ENCODE measurements around the gene KMT2B.

Gene KMT2B

DNA sequence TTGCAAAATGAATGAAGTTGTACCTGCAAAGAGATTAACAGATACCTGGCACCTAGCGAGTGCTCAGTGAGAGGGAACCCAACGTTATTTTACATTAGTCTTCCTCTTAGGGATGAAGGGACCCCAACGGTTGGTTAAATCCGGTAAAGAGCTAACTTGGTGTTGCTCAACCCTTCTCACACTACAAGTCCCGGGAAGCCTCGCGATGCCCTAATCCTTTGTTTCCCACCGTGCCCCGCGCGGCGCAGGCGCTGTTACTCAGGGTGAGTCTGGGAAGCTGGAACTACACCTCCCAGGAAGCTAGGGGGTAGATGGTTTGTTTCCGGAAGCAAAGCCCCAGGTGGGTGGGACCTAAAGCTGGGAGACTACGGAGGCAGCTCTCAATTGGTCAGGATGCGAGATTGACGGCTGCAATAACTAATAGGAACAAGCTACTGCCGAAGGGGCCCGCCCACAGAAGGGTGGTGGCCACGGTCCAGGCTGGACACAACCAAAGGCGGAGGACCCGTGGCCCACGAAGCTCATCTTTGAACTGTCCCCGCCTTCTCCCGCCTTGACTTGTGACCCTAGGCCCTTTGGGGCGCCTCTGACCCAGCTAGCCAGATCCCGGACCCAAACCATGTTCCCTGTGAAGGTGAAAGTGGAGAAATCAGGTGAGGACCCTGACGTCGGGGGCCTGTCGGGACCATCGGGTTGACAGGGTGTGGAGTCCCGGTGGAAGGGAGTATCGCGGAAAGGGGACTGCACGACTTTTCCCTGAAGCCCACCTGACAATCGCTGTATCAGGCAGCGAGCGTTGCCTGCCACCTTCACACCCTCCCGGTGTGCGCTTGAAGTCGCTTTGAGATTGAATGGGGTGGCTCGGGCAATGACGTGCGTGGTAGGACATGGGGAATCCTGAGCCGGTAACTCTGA lies 30.6 kb downstream of the KMT2B start, which contains the start of gene LIN37 (continued):
- TF ChIP-seq ZNF843 (tag by site-specific recombination; IDR thresholded peaks at IDR 0.05) (peak; percentile 44; the same call in 1 of the 2 replicates), EGR2 (tag by site-specific recombination; IDR thresholded peaks at IDR 0.05; ENCODE audit: low read depth) (peak; percentile 57), OVOL3 (tag by site-specific recombination; IDR thresholded peaks at IDR 0.05) (0 out of 2 replicates have a peak, but pooled peaks have one; percentile 26), ZBTB20 (tag by site-specific recombination; IDR thresholded peaks at IDR 0.05) (peak; percentile 47; the same call in 1 of the 2 replicates), TRIM28 (IDR thresholded peaks at IDR 0.05; ENCODE audit: borderline replicate concordance, low read length) (0 out of 2 replicates have a peak, but pooled peaks have one; percentile 28), ZNF658 (tag by site-specific recombination; IDR thresholded peaks at IDR 0.05) (no peak), ZNF776 (tag by site-specific recombination; IDR thresholded peaks at IDR 0.05; ENCODE audit: borderline replicate concordance) (no peak), SCRT1 (tag by site-specific recombination; IDR thresholded peaks at IDR 0.05; ENCODE audit: borderline replicate concordance) (no peak), ZFHX2 (tag by site-specific recombination; conservative IDR thresholded peaks at IDR 0.05) (peak; percentile 77), ZNF707 (tag by site-specific recombination; IDR thresholded peaks at IDR 0.05) (no peak), ZNF184 (tag by site-specific recombination; IDR thresholded peaks at IDR 0.05) (no peak), ZNF140 (tag by site-specific recombination; IDR thresholded peaks at IDR 0.05) (no peak), ZNF830 (tag by site-specific recombination; IDR thresholded peaks at IDR 0.05; ENCODE audit: low read depth) (no peak), KLF7 (tag by site-specific recombination; IDR thresholded peaks at IDR 0.05; ENCODE audit: borderline replicate concordance) (peak; percentile 84; the same call in 1 of the 2 replicates), ZNF138 (tag by site-specific recombination; IDR thresholded peaks at IDR 0.05; ENCODE audit: borderline replicate concordance) (no peak), ZNF530 (tag by site-specific recombination; IDR thresholded peaks at IDR 0.05; ENCODE audit: low read depth) (no peak), ZNF223 (tag by site-specific recombination; IDR thresholded peaks at IDR 0.05) (no peak), ZNF266 (tag by site-specific recombination; IDR thresholded peaks at IDR 0.05; ENCODE audit: low read depth) (no peak), ZNF837 (tag by site-specific recombination; IDR thresholded peaks at IDR 0.05) (no peak), SALL2 (tag by site-specific recombination; IDR thresholded peaks at IDR 0.05; ENCODE audit: borderline replicate concordance) (no peak), FEZF1 (tag by site-specific recombination; IDR thresholded peaks at IDR 0.05) (no peak), ZNF645 (tag by site-specific recombination; IDR thresholded peaks at IDR 0.05) (no peak), ZBTB1 (tag by site-specific recombination; IDR thresholded peaks at IDR 0.05) (no peak), MZF1 (tag by site-specific recombination; IDR thresholded peaks at IDR 0.05; ENCODE audit: borderline replicate concordance) (no peak), ZNF157 (tag by site-specific recombination; IDR thresholded peaks at IDR 0.05) (no peak), ZNF433 (tag by site-specific recombination; IDR thresholded peaks at IDR 0.05; ENCODE audit: low read depth) (no peak), ZFP37 (tag by site-specific recombination; IDR thresholded peaks at IDR 0.05) (no peak; the same call in 1 of the 2 replicates), ZNF10 (tag by site-specific recombination; IDR thresholded peaks at IDR 0.05) (peak; percentile 93), ZFP3 (tag by site-specific recombination; IDR thresholded peaks at IDR 0.05; ENCODE audit: low read depth) (no peak), SP7 (tag by site-specific recombination; IDR thresholded peaks at IDR 0.05) (peak; percentile 54)
- TF ChIP-seq, protein P1, sequence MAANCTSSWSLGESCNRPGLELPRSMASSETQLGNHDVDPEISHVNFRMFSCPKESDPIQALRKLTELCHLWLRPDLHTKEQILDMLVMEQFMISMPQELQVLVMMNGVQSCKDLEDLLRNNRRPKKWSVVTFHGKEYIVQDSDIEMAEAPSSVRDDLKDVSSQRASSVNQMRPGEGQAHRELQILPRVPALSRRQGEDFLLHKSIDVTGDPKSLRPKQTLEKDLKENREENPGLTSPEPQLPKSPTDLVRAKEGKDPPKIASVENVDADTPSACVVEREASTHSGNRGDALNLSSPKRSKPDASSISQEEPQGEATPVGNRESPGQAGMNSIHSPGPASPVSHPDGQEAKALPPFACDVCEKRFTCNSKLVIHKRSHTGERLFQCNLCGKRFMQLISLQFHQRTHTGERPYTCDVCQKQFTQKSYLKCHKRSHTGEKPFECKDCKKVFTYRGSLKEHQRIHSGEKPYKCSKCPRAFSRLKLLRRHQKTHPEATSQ (tag by site-specific recombination; IDR thresholded peaks at IDR 0.05): no peak
- TF ChIP-seq, protein P2, sequence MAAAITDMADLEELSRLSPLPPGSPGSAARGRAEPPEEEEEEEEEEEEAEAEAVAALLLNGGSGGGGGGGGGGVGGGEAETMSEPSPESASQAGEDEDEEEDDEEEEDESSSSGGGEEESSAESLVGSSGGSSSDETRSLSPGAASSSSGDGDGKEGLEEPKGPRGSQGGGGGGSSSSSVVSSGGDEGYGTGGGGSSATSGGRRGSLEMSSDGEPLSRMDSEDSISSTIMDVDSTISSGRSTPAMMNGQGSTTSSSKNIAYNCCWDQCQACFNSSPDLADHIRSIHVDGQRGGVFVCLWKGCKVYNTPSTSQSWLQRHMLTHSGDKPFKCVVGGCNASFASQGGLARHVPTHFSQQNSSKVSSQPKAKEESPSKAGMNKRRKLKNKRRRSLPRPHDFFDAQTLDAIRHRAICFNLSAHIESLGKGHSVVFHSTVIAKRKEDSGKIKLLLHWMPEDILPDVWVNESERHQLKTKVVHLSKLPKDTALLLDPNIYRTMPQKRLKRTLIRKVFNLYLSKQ (tag by site-specific recombination; IDR thresholded peaks at IDR 0.05; ENCODE audit: borderline replicate concordance): no peak
- TF ChIP-seq, protein P3, sequence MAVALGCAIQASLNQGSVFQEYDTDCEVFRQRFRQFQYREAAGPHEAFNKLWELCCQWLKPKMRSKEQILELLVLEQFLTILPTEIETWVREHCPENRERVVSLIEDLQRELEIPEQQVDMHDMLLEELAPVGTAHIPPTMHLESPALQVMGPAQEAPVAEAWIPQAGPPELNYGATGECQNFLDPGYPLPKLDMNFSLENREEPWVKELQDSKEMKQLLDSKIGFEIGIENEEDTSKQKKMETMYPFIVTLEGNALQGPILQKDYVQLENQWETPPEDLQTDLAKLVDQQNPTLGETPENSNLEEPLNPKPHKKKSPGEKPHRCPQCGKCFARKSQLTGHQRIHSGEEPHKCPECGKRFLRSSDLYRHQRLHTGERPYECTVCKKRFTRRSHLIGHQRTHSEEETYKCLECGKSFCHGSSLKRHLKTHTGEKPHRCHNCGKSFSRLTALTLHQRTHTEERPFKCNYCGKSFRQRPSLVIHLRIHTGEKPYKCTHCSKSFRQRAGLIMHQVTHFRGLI (tag by site-specific recombination; IDR thresholded peaks at IDR 0.05): no peak; the same call in 1 of the 2 replicates
